Activated naive CD8-positive, alpha-beta T cell treated with anti-CD3 and anti-CD28 coated beads for 36 hours (primary cell): Measurements from ENCODE around the gene ANXA2. TPM values are rescaled to one million over a fixed set of nuclear protein-coding genes. Genes with fewer than 3 reads are reported as not detected.
"Not testable (repeated sequence)": the region's sequence is repeated elsewhere in the genome, so short reads cannot be mapped to it uniquely, and the experiment has no call there.

Experiments
- DNase-seq: peaks from one replicate; pipeline ENCODE4 v3.0.0; 2021
- H3K27ac Mint-ChIP-seq: one replicate; pipeline ENCODE4 v1.8.0; 2022; ENCODE audit warnings: mild to moderate bottlenecking, moderate library complexity, mixed read lengths
- H3K27me3 Mint-ChIP-seq: one replicate; pipeline ENCODE4 v1.8.0; 2022; ENCODE audit warnings: mild to moderate bottlenecking, mixed read lengths
- H3K36me3 Mint-ChIP-seq: one replicate; pipeline ENCODE4 v1.8.0; 2021; ENCODE audit warnings: mild to moderate bottlenecking, mixed read lengths
- H3K4me1 Mint-ChIP-seq: one replicate; pipeline ENCODE4 v1.8.0; 2021; ENCODE audit warnings: mixed read lengths
- H3K4me3 Mint-ChIP-seq: one replicate; pipeline ENCODE4 v1.8.0; 2022; ENCODE audit warnings: mild to moderate bottlenecking, moderate library complexity, mixed read lengths
- H3K9me3 Mint-ChIP-seq: one replicate; pipeline ENCODE4 v1.8.0; 2022; ENCODE audit warnings: mixed read lengths
- total RNA-seq, 2 experiments: library from RNA; stranded (reverse); gene quantifications; one replicate each; pipeline ENCODE4 v1.2.3, GENCODE V29; 2021

ANXA2 gene
- total RNA-seq, 2 experiments from 2014 or later: 44.0 to 44.8 TPM

DNA sequence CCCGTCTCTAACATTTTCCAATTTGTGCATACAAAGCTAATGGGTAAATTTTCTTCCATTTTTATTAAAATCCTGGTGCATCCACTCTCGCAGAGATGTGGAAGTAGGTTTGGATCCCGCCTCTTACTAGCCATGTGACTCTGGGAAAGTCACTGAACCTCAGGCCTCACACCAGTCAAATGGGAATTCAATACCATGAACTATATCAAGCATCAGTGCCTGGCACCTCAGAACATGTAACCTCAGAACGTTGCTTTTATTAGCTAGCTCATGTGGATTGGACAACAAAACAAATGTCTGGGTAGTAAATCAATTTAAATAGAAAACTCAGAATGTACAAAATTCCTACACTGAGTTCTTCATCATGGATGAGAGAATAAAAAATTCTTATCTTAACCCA lies 60.7 kb downstream of the ANXA2 start:
- Mint-ChIP-seq H3K27me3 (peaks cover 20% of the 10 kb centered on the region), H3K4me3 (no peak overlapping the region), H3K9me3 (no peaks in the 10 kb centered on the region), H3K36me3 (no peaks in the 10 kb centered on the region), H3K4me1 (no peaks in the 10 kb centered on the region), H3K27ac (no peak overlapping the region)
- DNase-seq: no peak

DNA sequence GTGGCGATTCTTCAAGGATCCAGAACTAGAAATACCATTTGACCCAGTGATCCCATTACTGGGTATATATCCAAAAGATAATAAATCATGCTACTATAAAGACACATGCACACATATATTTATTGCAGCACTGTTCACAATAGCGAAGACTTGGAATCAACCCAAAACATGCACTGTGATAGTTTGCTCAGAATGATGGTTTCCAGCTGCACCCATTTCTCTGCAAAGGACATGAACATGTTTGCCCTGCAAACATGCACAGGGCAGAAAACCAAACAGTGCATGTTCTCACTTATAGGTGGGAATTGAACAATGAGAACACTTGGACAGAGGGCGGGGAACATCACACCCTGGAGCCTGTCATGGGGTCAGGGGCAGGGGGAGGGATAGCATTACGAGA lies 62.5 kb downstream of the ANXA2 start:
- not testable (repeated sequence) for H3K27ac Mint-ChIP-seq, DNase-seq, H3K9me3 Mint-ChIP-seq, H3K36me3 Mint-ChIP-seq, H3K4me3 Mint-ChIP-seq, H3K4me1 Mint-ChIP-seq
- peaks cover 24% of the 10 kb centered on the region for H3K27me3 Mint-ChIP-seq

DNA sequence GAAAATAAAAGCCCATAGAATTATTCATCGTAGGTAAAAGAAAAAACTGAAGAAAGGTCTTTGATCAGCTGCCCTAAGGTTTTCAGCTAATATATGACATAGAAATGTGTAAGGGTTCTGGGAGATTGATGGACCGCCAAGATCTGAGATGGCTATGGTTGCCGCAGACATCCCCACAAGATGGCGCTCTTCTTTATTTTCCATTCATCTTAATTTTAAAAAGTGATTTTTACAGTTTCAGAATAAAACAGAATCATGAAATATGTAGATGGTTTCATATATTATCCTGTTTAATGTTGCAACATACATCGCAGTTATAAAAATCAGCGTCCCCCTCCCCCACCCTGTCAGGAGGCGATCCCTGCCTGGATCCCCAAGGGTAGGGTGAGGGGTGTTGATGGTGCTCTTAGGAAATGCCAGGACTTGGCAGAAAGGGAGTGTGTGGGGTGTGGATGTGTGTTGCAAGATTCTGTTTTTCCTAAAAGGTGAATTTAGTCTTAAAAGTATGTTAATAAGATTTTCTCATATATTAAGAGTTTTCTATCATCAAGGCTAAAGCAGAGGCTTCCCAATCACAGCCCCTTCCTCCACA lies 68.8 kb downstream of the ANXA2 start:
- Mint-ChIP-seq H3K27ac (no peak overlapping the region), H3K9me3 (no peaks in the 10 kb centered on the region), H3K36me3 (no peaks in the 10 kb centered on the region), H3K27me3 (peaks cover 53% of the 10 kb centered on the region), H3K4me1 (peaks cover 2% of the 10 kb centered on the region), H3K4me3 (no peak overlapping the region)
- no peak for DNase-seq

DNA sequence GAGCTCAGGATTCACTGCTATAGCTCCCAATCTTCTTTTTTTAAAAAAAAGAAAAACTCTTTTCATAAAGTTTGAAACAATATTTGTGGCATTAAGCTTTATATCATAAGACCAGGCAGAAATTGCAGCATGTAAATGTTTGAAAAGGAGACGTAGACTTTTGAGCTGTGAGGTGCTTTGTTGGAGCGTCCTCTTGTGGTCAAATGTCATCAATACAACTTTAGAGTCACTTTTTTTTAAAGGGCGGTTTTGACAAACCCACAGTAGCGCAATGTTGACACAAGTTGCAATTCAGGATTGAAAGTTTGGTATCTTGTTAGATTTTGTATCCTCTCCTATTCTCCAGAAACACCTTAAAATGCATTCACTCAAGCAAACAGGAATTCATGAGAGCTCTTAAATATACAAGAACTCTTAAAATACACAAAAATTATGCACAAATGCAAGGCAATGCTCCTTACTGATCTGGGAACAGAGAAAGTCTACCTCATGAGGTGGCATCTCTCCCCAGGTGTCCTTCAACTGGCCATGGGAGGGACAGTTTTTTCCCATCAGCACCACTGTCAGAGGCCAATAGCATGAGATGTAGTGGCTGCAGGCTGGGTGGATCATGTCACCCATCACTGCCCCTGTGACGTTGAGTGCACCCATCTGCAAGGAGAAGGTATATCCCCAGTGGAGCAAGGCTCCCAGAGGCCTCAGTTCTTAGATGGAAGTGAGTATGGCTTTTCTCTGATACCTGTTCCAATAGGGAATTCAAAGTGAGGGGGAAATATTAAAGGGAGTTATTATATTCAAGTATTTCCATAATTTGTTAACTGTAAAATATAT lies 70.7 kb downstream of the ANXA2 start:
- DNase-seq: no peak
- Mint-ChIP-seq H3K4me1 (peaks cover 2% of the 10 kb centered on the region), H3K9me3 (no peaks in the 10 kb centered on the region), H3K27ac (no peak overlapping the region), H3K4me3 (no peak overlapping the region), H3K27me3 (peaks cover 42% of the 10 kb centered on the region), H3K36me3 (no peaks in the 10 kb centered on the region)

DNA sequence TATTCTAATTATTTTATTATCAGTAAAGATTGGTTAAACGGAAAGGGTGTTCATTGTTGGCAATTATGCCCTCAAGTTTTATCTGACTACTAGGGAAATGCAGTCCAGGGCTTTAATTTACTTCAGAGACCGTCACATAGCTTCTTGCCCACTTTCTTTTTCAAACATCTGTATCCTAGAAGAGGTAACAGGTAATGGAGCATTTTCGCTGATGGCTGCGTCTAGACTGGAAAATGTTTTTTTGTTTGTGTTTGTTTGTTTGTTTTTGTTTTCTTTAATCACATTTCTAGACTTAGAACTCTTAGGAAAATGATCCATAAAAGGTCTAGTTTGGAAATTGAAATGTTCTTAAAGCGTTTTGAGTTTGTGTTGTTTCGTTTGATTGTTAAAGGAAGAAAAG lies 71.4 kb downstream of the ANXA2 start:
- no peaks in the 10 kb centered on the region for H3K9me3 Mint-ChIP-seq
- no peak overlapping the region for H3K4me3 Mint-ChIP-seq
- no peak overlapping the region for H3K27ac Mint-ChIP-seq
- DNase-seq: no peak
- peaks cover 39% of the 10 kb centered on the region for H3K27me3 Mint-ChIP-seq
- no peaks in the 10 kb centered on the region for H3K36me3 Mint-ChIP-seq
- H3K4me1 Mint-ChIP-seq: peaks cover 2% of the 10 kb centered on the region

DNA sequence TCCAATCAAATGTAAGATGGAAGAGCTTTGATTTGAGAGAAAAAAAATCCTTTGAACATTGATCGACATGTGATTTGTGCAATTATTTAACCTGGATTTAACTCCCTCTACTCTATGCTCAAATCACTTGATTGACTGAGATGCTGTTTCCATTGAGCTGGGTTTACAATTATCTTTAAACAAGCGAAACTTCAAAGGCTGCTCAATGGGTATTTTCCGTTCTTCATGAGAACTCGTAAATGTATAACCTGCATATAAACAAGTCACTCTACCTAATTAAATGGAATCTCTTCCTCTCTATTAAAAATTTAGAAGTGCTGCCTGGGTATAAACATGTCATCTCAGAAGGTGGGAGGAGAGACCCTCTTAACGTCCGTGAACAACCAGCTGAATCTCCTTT lies 71.9 kb downstream of the ANXA2 start:
- Mint-ChIP-seq H3K4me3 (no peak overlapping the region), H3K27me3 (peaks cover 39% of the 10 kb centered on the region), H3K27ac (no peak overlapping the region), H3K9me3 (no peaks in the 10 kb centered on the region), H3K36me3 (no peaks in the 10 kb centered on the region), H3K4me1 (peaks cover 2% of the 10 kb centered on the region)
- DNase-seq: no peak

DNA sequence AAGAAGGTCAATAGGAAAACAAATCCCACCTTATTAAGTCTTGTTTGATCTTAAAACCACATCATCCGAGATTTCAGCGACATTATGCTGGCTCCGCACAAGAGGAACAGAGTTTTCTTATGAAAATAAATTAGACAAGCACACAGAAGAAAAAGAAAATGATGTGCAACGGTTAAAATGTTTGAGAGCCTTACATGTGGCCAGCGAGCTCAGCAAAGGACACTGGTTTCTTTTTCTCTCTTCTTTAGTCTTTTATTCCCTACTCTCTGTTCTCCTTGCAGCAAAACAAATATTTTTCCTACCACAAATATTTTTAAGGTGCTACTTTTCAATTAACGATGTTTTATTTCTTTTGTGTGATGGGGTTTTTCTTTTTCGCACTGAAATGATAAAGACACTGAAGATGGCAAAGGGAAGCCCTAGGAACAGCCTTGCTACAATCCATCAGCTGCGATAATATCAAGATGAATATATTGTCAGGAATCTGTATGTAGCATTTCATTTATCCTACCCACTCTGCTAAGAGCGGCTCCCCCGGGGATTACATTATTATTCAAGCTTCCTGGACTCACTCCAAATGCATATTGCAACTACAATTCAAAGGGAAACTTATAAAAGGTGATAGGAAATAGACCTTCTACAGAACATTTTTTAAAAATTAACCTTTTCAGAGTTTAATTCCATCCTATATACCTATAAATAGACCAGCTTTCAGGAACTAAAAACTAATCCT lies 72.9 kb downstream of the ANXA2 start:
- Mint-ChIP-seq H3K4me1 (peaks cover 2% of the 10 kb centered on the region), H3K36me3 (no peaks in the 10 kb centered on the region), H3K27ac (no peak overlapping the region), H3K4me3 (no peak overlapping the region), H3K27me3 (peaks cover 35% of the 10 kb centered on the region), H3K9me3 (no peaks in the 10 kb centered on the region)
- DNase-seq: no peak

DNA sequence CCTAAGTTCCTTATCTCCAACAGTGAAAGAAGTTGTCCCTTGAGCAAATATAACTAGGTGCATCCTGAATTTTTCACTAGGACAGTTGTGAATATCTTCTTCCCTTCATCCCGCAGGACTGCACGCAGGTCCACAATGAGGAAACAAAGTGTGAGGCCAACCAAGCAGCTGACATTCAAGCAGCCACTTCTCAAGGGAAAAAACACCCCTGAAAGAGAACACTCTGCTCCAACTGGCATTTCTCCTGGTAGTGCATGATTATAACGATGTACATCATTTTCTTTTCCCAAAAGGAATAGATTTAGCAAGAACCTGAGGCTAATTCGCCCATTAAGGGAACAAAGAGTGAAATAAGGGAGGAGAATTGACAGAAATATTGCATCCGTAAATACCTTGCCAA lies 74.5 kb downstream of the ANXA2 start:
- no peaks in the 10 kb centered on the region for H3K36me3 Mint-ChIP-seq
- no peak overlapping the region for H3K27ac Mint-ChIP-seq
- no peak for DNase-seq
- H3K27me3 Mint-ChIP-seq: peaks cover 21% of the 10 kb centered on the region
- no peaks in the 10 kb centered on the region for H3K9me3 Mint-ChIP-seq
- no peak overlapping the region for H3K4me3 Mint-ChIP-seq
- peaks cover 2% of the 10 kb centered on the region for H3K4me1 Mint-ChIP-seq

DNA sequence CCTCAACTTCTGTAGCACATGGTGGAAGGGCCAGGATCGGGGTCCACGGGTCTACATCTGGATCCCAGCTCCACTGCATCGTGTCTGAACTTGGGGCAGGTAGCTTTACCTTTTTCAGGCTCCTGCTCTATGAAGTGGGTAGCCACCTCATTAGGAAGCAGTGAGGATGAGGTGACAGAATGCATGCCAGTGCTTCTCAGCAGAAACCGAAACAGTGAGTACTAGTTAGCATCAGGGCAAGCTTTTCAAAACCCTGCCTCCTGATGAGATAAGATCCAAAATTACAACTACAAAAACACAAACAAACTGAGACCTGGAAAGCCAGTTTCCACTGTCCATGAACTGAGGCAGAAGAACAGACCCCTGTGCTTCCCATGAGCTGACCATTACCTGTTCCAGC lies 77.4 kb downstream of the ANXA2 start:
- peaks cover 5% of the 10 kb centered on the region for H3K9me3 Mint-ChIP-seq
- no peaks in the 10 kb centered on the region for H3K4me1 Mint-ChIP-seq

DNA sequence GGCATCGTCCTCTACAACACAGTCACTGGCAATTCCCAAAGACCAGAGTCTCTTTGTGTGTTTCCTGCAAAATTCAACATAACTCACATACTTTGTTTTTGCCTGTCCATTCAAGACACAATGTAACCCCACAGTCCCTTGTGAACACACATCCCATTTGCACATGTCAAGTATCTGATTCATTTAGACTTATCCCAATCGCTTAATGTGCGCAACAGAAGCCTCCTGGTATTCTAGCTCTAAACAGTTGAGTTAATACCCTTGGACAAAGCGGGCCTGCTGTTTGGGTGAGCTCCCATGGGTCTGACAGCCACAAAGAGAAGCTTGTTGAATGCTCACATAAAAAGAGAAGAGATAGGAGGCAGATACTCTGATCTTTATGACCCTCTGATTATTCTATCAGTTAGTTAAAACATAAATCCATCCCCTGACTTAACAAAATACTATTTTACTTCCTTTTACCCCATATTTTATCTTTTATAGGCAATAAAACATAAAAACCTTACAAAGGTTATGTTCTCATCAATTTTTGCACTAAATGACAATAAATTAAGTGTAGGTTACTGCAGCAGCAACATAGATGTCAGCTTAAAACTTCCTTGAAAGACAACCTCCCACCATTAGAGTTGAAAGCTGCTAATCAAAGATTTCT lies 79.4 kb downstream of the ANXA2 start:
- Mint-ChIP-seq H3K36me3 (no peaks in the 10 kb centered on the region), H3K27me3 (peaks cover 1% of the 10 kb centered on the region), H3K27ac (no peak overlapping the region), H3K4me3 (no peak overlapping the region), H3K4me1 (no peaks in the 10 kb centered on the region), H3K9me3 (peaks cover 8% of the 10 kb centered on the region)
- DNase-seq: no peak

More for the DNA sequence above, 77.4 kb downstream of the ANXA2 start:
- no peak overlapping the region for H3K27ac Mint-ChIP-seq
- H3K27me3 Mint-ChIP-seq: peaks cover 7% of the 10 kb centered on the region
- no peak for DNase-seq
- no peaks in the 10 kb centered on the region for H3K36me3 Mint-ChIP-seq
- H3K4me3 Mint-ChIP-seq: no peak overlapping the region

DNA sequence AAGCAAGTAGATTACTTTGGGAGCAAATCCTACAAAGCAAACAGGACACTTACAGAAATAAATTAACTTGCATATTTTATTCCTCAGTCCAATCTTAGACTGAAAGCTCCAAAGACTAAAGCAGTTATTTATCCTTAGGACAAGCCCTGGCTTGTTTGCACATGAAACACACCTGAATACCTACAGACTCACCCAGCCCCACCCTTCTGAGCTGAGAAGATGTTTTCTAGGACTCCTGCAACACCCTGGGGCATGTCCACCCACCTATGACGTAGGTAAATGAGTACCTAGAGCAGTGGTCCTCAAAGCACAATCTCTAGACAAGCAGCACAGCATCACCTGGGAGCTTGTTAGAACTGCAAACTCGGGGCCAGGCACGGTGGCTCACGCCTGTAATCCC lies 80.8 kb downstream of the ANXA2 start:
- Mint-ChIP-seq H3K27me3 (no peaks in the 10 kb centered on the region), H3K4me3 (no peak overlapping the region), H3K4me1 (no peaks in the 10 kb centered on the region), H3K36me3 (no peaks in the 10 kb centered on the region), H3K27ac (no peak overlapping the region), H3K9me3 (peaks cover 8% of the 10 kb centered on the region)
- DNase-seq: no peak

DNA sequence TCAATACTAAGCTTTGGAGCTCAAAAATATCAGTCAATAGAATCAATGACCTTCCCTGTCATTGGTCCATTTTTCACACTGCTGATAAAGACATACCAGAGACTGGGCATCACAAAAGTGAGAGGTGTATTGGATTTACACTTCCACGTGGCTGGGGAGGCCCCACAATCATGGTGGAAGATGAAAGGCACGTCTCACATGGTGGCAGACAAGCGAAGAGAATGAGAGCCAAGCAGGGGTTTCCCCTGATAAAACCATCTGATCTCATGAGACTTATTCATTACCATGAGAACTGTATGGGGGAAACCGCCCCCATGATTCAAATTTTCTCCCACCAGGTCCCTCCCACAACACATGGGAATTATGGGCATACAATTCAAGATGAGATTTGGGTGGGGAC lies 81.9 kb downstream of the ANXA2 start:
- peaks cover 8% of the 10 kb centered on the region for H3K9me3 Mint-ChIP-seq
- H3K27me3 Mint-ChIP-seq: no peaks in the 10 kb centered on the region
- H3K4me1 Mint-ChIP-seq: no peaks in the 10 kb centered on the region
- H3K4me3 Mint-ChIP-seq: no peak overlapping the region
- H3K27ac Mint-ChIP-seq: no peak overlapping the region
- DNase-seq: no peak
- H3K36me3 Mint-ChIP-seq: no peaks in the 10 kb centered on the region

DNA sequence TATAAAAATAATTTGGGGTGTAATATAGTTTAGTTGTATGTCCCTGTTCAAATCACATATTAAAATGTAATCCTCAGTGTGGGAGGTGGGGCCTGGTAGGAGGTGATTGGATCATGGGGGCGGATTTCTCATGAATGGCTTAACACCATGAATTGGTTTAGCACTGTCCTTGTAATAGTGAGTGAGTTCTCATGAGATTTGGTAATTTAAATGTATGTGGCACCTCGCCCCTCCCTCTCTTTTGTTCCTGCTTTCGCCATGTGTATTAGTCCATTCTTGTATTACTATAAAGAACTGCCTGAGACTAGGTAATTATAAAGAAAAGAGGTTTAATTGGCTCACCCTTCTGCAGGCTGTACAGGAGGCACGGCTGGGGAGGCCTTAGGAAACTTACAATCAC lies 83.9 kb downstream of the ANXA2 start:
- Mint-ChIP-seq H3K9me3 (peaks cover 8% of the 10 kb centered on the region), H3K27me3 (peaks cover 5% of the 10 kb centered on the region), H3K36me3 (no peaks in the 10 kb centered on the region)

DNA sequence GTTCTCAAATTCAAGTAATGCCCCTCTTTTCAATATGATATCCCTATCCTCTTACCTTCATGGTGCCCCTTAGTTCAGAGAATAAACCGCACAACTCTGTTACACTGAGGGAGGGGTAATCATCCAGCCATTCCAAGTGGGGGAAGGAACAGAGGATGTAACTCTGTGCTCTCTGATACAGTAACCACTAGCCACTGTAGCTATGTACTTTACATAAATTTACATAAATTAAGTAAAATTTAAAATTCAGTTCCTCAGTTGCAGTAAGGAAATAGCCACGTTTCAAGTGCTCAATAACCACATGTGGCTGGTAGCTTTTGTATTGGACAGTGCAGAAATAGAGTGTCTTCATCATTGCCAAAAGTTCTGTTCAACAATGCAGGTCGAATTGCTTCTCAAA lies 90.8 kb downstream of the ANXA2 start:
- no peak for DNase-seq
- H3K36me3 Mint-ChIP-seq: no peaks in the 10 kb centered on the region
- H3K4me3 Mint-ChIP-seq: no peak overlapping the region
- no peaks in the 10 kb centered on the region for H3K4me1 Mint-ChIP-seq
- no peak overlapping the region for H3K27ac Mint-ChIP-seq
- peaks cover 12% of the 10 kb centered on the region for H3K27me3 Mint-ChIP-seq
- peaks cover 1% of the 10 kb centered on the region for H3K9me3 Mint-ChIP-seq

More for the DNA sequence above, 83.9 kb downstream of the ANXA2 start:
- Mint-ChIP-seq H3K4me1 (no peaks in the 10 kb centered on the region), H3K4me3 (no peak overlapping the region), H3K27ac (no peak overlapping the region)
- DNase-seq: no peak

DNA sequence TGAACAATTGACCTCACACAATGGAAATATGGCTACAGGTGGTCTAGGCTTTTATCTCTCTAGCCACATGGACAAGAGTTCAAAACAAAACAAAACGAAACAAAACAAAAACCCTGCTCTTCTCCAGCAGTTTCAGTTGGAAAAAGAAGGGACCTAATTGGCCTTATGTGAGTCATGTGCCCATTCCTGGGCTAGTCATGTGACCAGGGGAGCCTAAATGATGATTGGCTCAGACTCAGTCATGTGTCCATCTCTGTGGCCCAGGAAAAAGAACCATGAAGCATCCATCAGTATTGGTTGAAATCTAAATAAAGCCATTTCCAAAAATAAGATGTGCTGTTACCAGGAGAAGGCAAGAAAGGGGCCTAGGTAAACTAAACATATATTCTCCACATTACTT lies 96.8 kb downstream of the ANXA2 start:
- Mint-ChIP-seq H3K27me3 (peaks cover 7% of the 10 kb centered on the region), H3K4me3 (no peak overlapping the region), H3K27ac (no peak overlapping the region), H3K4me1 (no peaks in the 10 kb centered on the region), H3K36me3 (no peaks in the 10 kb centered on the region), H3K9me3 (peaks cover 2% of the 10 kb centered on the region)
- no peak for DNase-seq
